Panc1 (cell line): Measurements from ENCODE around the gene ALK.

Experiments used
- CTCF ChIP-seq: fragments of 450-650 bp; IDR thresholded peaks from 2 replicates; pipeline ENCODE4 v1.5.1; 2017; ENCODE audit warnings: mild to moderate bottlenecking
- REST ChIP-seq, 2 experiments: IDR thresholded peaks; 2 replicates each; pipeline ENCODE4 v1.6.1; 2011 to 2012; ENCODE audit warnings: low read depth in 2 of 2, control low read depth in 1 of 2, low read length in 1 of 2, mild to moderate bottlenecking in 1 of 2, moderate library complexity in 1 of 2; ENCODE audit not compliant: insufficient read depth in 1 of 2
- SIN3A ChIP-seq: IDR thresholded peaks from 2 replicates; pipeline ENCODE4 v1.6.1; 2012; ENCODE audit warnings: low read depth, mild to moderate bottlenecking, low read length, moderate library complexity, borderline replicate concordance; ENCODE audit not compliant: insufficient read depth
- TCF7L2 ChIP-seq: IDR thresholded peaks from 2 replicates; pipeline ENCODE4 v1.6.1; 2011; ENCODE audit warnings: mild to moderate bottlenecking, low read depth, low read length, inconsistent platforms

GRCh38 chr2:29275186-29275585 lies 646.2 kb downstream of the ALK start:
- TF ChIP-seq CTCF (no peak), REST (IDR thresholded peaks at IDR 0.05; ENCODE audit: insufficient read depth in 1 of 2, low read depth in 2 of 2, low read length in 1 of 2) (no peak), SIN3A (no peak), TCF7L2 (no peak)
